Upper lobe of left lung (tissue), 4 donors: ENCODE results near the gene SMC6.

ENCODE experiments used
- CTCF ChIP-seq, 6 experiments: fragments of 450-650 bp in 4 of 6; fragments of 200-600 bp in 2 of 6; sonication (generic) in 2 of 6; IDR thresholded peaks; one replicate each; pipeline ENCODE4 v1.5.1; 2016 to 2019; ENCODE audit warnings: antibody characterized with exemption in 6 of 6
- EP300 ChIP-seq, 4 donors: sonication (generic); formaldehyde crosslinking; IDR thresholded peaks; one replicate each; pipeline ENCODE4 v1.5.1; 2017; ENCODE audit warnings: antibody characterized with exemption in 4 of 4, control low read depth in 2 of 4
- POLR2A ChIP-seq, 4 donors: fragments of 450-650 bp; IDR thresholded peaks; one replicate each; pipeline ENCODE4 v1.5.1; 2016 to 2017; ENCODE audit warnings: antibody characterized with exemption in 4 of 4, mild to moderate bottlenecking in 2 of 4
- POLR2AphosphoS5 ChIP-seq, 2 donors: sonication (generic); formaldehyde crosslinking; IDR thresholded peaks; one replicate each; pipeline ENCODE4 v1.5.1; 2017; ENCODE audit warnings: antibody characterized with exemption in 2 of 2

- TF ChIP-seq CTCF (IDR thresholded peaks at IDR 0.05) (no peak), POLR2A (IDR thresholded peaks at IDR 0.05) (no peak), POLR2AphosphoS5 (IDR thresholded peaks at IDR 0.05) (no peak), EP300 (IDR thresholded peaks at IDR 0.05) (no peak)
These were observed 118.6 kb downstream of the SMC6 start for GRCh38 chr2:17634997-17635396.
